ENCODE measurements around the gene KATNAL2.
"Not testable (repeated sequence)": the region's sequence is repeated elsewhere in the genome, so short reads cannot be mapped to it uniquely, and the experiment has no call there.

The KATNAL2 gene

GRCh38 chr18:46939998-46940571 lies 22.7 kb downstream of the KATNAL2 start:
- no peak for DNase-seq

DNA sequence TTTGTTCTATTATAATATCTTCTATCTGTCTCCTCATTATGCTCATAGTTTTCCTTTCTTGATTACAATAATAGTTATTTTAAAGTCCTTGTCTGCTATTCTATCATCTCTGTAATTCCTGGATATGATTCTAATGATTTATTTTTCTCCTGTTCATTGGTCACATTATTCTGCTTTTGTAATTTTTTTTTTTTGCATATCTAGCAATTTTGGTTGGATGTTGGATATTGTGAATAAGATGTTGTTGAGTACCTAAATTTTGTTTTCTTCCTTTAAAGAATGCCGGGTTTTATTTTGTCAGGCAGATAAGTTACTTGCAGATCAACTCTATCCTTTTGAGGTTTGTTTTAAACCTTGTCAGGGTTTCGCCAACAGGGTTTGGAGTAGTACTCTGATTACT lies 25.2 kb downstream of the KATNAL2 start:
- no peak for DNase-seq

- DNase-seq = peak; percentile 98
These were observed 29.4 kb downstream of the KATNAL2 start for GRCh38 chr18:46946656-46947282.

- peak; percentile 76 for DNase-seq
These were observed 32.8 kb downstream of the KATNAL2 start for GRCh38 chr18:46950064-46950656.

DNA sequence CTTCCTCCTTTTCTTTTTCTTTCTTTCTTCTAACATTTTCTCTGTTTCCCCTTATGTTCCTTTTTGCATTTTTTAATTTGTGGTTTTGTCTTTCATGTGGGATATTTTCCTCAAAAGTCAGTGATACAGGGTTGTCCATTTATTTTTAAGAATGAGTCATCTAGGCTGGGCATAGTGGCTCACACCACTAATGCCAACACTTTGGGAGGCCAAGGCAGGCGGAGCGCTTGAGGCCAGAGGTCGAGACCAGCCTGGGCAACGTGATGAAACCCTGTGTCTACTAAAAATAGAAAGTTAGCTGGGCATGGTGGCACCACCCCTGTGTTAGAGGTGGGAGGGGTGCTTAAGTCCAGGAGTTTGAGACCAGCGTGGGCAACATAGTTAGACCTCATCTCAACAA lies 35.8 kb downstream of the KATNAL2 start:
- no peak for DNase-seq

DNA sequence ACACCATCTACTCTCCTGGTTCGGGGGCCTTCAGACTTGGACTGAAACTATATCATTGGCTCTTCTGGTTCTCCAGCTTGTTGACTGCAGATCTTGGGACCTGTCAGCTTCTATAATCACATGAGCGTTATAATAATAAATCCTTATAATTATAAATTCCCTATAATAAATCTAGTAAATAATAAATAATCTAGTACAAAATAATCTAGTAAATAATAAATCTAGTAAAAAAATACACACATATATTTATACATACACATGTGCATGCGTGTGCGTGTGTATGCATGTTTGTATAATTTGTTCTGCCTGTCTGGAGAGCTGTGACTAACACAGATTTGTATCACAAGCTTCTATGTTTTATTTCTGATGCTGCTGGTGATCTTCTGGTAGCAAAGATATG lies 40.8 kb downstream of the KATNAL2 start:
- no peak for DNase-seq

DNA sequence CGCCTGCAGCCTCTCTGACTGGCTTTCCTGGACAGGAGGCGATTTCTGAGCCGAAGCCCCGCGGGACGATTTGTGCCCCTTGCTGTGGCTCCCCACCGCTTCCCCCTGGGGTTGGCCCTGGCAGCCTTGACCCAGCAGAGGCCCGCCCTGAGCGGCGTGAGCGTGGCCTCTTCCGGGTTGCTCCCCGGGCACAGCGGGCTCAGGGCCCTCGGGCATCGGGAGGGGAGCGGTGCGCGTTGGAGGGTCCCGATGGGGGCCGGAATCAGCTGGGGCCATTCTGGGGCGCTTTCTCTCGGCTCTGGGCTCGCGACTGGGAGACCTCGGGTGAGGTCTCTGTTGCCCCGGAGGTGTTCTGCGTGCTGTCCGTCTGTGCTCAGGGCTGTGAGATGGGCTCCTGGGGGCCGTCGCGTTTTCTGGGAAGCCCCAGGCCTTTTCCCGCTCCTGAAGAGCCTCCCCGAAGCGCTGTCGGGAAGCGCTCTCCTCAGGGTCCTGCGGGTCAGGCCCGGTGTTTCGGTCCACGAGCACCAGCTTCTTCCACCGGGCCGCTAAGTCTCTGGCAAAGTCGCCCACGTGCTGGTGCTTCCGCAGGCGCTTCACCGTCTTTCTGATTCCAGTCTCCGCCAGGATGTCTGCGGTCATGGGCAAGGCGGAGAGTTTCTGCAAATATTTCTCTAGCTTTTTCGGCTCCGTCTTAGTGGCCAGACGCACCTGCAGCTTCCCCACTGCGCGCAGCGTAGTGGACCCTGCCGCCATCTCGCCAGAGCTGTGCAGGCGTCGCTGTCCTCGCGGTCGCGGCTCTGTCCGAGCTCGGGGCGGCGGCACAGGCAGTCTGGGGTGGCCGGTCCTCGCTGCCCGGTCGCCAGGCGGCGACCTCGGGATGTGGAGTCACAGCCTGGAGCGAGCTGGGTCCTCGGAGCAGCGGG lies 46.5 kb downstream of the KATNAL2 start:
- DNase-seq = not testable (repeated sequence)

GRCh38 chr18:46964579-46965293 lies 47.3 kb downstream of the KATNAL2 start:
- not testable (repeated sequence) for DNase-seq

DNA sequence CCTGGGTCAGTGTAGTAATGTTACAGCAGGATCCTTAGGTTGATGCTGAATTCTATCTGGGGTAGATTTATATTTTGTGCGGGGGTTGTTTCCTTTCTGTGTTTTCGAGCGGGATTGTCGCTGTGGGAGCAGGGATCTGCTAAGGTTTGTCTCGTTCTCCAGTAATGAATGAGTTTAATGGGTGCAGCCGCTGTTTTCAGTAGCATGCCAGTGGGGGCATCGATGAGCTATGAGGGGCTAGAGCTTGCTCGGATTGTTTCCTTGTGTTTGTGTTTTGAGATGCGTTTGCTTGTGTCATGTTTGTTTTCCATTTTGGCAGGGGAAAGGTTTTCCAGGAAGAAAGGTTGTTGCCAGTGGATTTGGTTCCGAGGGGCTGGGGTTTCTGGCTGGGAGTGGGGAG lies 48.9 kb downstream of the KATNAL2 start:
- DNase-seq = not testable (repeated sequence)

- DNase-seq = not testable (repeated sequence)
These were observed 52.1 kb downstream of the KATNAL2 start for GRCh38 chr18:46969551-46969950.

- not testable (repeated sequence) for DNase-seq
These were observed 102.5 kb downstream of the KATNAL2 start for GRCh38 chr18:47019870-47020269.

GRCh38 chr18:47020757-47021156 lies 103.4 kb downstream of the KATNAL2 start:
- not testable (repeated sequence) for DNase-seq

- not testable (repeated sequence) for DNase-seq
These were observed 105.4 kb downstream of the KATNAL2 start for GRCh38 chr18:47022821-47023220.

DNA sequence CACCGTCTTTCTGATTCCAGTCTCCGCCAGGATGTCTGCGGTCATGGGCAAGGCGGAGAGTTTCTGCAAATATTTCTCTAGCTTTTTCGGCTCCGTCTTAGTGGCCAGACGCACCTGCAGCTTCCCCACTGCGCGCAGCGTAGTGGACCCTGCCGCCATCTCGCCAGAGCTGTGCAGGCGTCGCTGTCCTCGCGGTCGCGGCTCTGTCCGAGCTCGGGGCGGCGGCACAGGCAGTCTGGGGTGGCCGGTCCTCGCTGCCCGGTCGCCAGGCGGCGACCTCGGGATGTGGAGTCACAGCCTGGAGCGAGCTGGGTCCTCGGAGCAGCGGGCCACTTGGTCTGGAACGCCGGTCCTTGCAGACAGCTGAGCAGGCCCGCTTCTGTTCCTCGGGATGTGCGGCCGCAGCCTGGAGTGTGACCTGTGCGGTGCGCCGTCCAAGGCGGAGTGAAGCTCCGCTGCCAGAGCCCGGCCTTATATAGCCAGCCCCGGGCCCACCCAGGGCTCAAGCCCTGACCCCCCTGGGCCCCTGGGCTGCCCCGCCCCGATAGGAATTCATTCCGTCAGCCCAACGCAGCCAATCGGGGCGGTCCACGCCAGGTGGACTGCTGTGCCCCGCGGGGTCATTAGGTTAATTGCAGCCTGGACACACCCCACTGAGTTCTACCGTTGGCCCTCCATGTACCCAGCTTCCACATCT lies 106.5 kb downstream of the KATNAL2 start:
- not testable (repeated sequence) for DNase-seq

DNA sequence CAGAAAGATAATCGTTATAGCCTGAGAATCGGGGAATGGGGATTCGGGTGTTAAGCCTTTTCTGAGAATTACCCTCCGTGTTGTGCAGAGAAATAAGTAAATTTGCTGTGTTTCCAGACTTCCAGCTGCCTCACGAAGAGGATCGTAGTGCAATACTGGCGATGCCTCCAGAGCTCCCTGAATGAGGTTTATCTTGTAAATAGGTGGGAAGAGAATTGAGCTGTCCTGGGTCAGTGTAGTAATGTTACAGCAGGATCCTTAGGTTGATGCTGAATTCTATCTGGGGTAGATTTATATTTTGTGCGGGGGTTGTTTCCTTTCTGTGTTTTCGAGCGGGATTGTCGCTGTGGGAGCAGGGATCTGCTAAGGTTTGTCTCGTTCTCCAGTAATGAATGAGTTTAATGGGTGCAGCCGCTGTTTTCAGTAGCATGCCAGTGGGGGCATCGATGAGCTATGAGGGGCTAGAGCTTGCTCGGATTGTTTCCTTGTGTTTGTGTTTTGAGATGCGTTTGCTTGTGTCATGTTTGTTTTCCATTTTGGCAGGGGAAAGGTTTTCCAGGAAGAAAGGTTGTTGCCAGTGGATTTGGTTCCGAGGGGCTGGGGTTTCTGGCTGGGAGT lies 108.3 kb downstream of the KATNAL2 start:
- DNase-seq = not testable (repeated sequence)

- not testable (repeated sequence) for DNase-seq
These were observed 111.3 kb downstream of the KATNAL2 start for GRCh38 chr18:47028738-47029137.

DNA sequence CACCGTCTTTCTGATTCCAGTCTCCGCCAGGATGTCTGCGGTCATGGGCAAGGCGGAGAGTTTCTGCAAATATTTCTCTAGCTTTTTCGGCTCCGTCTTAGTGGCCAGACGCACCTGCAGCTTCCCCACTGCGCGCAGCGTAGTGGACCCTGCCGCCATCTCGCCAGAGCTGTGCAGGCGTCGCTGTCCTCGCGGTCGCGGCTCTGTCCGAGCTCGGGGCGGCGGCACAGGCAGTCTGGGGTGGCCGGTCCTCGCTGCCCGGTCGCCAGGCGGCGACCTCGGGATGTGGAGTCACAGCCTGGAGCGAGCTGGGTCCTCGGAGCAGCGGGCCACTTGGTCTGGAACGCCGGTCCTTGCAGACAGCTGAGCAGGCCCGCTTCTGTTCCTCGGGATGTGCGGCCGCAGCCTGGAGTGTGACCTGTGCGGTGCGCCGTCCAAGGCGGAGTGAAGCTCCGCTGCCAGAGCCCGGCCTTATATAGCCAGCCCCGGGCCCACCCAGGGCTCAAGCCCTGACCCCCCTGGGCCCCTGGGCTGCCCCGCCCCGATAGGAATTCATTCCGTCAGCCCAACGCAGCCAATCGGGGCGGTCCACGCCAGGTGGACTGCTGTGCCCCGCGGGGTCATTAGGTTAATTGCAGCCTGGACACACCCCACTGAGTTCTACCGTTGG lies 112.4 kb downstream of the KATNAL2 start:
- DNase-seq = not testable (repeated sequence)

GRCh38 chr18:47030887-47031286 lies 113.5 kb downstream of the KATNAL2 start:
- not testable (repeated sequence) for DNase-seq

DNA sequence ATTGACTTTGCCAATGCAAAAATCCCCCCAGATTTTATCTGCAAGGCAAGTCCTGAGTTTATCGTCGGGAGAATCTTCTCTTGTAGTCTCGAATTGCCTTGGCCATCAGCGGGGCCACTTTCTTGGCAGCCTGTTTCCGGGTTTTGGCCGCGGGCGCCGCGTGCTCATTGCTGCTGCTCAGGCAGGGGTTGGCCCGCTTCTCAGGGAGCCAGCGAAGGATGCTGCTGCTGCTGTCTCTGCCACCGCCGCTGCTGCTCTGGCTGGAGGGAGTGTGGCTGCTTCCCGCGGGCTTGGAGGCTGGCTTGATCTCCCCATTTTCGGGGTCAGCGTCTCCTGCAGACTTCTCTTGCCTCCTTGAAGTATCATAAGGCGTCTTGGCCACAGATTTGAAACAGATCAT lies 115.5 kb downstream of the KATNAL2 start:
- no peak for DNase-seq

- DNase-seq = not testable (repeated sequence)
These were observed 117.2 kb downstream of the KATNAL2 start for GRCh38 chr18:47034591-47034990.

DNA sequence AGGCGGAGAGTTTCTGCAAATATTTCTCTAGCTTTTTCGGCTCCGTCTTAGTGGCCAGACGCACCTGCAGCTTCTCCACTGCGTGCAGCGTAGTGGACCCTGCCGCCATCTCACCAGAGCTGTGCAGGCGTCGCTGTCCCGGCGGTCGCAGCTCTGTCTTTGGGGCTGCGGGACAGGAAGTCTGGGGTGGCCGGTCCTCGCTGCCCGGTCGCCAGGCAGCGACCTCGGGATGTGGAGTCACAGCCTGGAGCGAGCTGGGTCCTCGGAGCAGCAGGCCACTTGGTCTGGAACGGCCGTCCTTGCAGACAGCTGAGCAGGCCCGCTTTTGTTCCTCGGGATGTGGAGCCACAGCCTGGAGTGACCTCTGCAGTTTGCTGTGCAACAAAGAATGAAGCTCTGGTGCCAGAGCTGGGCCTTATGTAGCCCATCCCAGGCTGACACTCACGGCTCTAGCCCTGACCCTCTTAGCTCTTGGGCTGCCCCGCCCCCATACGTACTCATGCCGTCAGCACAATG lies 117.8 kb downstream of the KATNAL2 start, which contains the start of gene ELOA2:
TSS of gene ELOA2 (minus strand) at position 466 of the 516 bp plus-strand sequence. CDS start at position 109, 357 bp downstream.
- no peak for DNase-seq
